DMS53 (cell line): ENCODE data around the gene TNFSF12.

Source experiments
- DNase-seq: peaks from one replicate; lab custom pipeline; 2025; lab: John Stamatoyannopoulos, UW

Gene TNFSF12, protein sequence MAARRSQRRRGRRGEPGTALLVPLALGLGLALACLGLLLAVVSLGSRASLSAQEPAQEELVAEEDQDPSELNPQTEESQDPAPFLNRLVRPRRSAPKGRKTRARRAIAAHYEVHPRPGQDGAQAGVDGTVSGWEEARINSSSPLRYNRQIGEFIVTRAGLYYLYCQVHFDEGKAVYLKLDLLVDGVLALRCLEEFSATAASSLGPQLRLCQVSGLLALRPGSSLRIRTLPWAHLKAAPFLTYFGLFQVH

GRCh38 chr17:7548585-7549400 is at the start of gene TNFSF12:
TSS of gene TNFSF12 (plus strand) at chr17:7549058. CDS start at chr17:7549154, 96 bp downstream.
- peak; percentile 68 for DNase-seq

DNA sequence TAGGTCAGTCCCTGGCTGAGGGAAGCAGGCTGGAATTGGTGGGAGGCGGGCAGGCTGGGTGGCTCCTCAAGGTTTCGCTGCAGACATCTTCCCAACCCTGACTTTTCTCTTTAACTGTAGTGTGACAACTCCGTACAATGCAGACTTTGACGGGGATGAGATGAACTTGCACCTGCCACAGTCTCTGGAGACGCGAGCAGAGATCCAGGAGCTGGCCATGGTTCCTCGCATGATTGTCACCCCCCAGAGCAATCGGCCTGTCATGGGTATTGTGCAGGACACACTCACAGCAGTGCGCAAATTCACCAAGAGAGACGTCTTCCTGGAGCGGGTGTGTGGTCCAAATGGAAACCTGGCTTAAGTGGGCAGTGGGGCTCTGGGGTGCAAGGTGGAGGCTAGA is 49.7 kb upstream of the TNFSF12 start:
- DNase-seq = no peak

DNA sequence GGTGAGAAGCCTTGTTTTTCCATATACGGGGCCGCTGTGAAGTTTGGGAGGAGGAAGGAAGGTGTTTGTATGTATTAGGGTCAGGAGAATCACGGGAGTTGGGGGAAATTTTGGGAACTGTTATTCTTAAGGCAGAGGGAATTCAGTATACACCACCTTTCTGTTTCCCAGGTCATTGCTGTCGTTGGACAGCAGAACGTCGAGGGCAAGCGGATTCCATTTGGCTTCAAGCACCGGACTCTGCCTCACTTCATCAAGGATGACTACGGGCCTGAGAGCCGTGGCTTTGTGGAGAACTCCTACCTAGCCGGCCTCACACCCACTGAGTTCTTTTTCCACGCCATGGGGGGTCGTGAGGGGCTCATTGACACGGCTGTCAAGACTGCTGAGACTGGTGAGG is 47.1 kb upstream of the TNFSF12 start:
- no peak for DNase-seq

GRCh38 chr17:7502171-7502847 is 46.5 kb upstream of the TNFSF12 start:
- no peak for DNase-seq

DNA sequence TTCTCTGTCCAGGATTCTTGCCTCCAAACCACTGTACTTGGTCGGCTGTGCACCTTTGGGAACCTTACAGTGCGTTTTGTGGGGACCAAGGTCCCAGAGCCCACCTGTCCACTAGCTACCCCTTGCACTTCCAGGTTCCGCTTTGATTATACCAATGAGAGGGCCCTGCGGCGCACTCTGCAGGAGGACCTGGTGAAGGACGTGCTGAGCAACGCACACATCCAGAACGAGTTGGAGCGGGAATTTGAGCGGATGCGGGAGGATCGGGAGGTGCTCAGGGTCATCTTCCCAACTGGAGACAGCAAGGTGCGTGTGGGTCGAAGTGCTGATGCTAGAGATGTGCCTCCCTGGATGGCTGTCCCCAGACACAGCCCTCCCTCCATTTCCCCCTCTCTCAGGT is 45.9 kb upstream of the TNFSF12 start:
- peak; percentile 47 for DNase-seq

- no peak for DNase-seq
These were observed 45.3 kb upstream of the TNFSF12 start for GRCh38 chr17:7503521-7503920.

GRCh38 chr17:7508145-7508544 is 40.7 kb upstream of the TNFSF12 start:
- DNase-seq = no peak

DNA sequence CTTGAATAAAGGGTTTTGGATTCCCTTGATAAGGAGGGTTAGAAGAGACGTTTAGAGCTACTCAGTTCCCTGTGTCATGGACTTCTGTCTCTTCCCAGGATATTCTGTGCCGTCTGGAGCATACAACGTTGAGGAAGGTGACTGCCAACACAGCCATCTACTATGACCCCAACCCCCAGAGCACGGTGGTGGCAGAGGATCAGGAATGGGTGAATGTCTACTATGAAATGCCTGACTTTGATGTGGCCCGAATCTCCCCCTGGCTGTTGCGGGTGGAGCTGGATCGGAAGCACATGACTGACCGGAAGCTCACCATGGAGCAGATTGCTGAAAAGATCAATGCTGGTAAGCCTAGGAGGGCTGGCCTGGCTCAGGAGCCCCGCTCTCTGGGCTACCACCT is 40.0 kb upstream of the TNFSF12 start:
- DNase-seq = no peak

DNA sequence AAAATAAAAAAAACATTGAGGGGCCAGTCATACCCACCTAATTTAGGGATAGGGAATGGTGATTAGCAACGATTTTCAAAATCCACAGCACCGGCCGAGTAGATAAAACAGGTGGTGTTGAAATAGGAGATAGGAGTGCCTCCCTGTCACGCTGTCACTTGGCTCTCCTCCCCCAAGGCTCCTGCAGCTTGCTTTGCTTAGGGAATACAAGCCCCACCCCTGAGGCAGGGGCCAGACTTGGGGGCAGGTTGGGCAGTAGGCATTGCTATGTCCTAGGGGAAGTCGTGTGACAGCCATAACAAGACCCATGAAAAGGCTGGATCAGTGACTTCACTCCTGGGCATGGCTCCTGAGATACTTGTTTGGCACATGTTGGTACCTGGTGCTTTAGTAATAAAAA is 38.9 kb upstream of the TNFSF12 start:
- no peak for DNase-seq

- no peak for DNase-seq
These were observed 37.8 kb upstream of the TNFSF12 start for GRCh38 chr17:7511108-7511507.

GRCh38 chr17:7512105-7512504 is 36.8 kb upstream of the TNFSF12 start:
- no peak for DNase-seq

DNA sequence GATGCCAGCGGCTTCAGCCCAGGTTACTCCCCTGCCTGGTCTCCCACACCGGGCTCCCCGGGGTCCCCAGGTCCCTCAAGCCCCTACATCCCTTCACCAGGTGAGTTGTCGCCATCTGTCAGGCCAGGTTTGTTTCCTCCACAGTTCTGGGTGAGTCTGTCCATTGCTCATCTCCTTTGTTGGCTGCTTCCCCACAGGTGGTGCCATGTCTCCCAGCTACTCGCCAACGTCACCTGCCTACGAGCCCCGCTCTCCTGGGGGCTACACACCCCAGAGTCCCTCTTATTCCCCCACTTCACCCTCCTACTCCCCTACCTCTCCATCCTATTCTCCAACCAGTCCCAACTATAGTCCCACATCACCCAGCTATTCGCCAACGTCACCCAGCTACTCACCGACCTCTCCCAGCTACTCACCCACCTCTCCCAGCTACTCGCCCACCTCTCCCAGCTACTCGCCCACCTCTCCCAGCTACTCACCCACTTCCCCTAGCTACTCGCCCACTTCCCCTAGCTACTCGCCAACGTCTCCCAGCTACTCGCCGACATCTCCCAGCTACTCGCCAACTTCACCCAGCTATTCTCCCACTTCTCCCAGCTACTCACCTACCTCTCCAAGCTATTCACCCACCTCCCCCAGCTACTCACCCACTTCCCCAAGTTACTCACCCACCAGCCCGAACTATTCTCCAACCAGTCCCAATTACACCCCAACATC is 35.9 kb upstream of the TNFSF12 start:
- no peak for DNase-seq

- no peak for DNase-seq
These were observed 34.9 kb upstream of the TNFSF12 start for GRCh38 chr17:7513850-7514419.

- no peak for DNase-seq
These were observed 32.8 kb upstream of the TNFSF12 start for GRCh38 chr17:7515911-7516610.

DNA sequence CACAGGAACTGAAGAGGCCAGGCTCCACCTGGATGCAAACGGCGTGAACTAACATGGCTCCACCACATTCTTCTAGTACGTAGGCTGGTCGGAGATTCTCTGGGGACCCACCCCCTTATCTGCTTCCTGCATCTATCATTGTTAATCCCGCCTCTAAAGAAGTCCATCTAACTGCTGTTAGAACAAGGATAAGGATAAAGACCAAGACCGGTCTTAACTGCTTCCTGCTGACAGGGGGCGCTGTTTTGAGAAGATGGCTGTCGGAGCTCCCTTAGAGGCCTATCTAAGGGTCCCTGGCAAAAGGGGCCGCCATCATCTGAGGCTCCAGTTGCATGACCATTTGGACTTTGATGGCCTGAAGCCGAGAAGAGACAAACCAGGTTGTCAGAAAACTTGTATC is 25.8 kb upstream of the TNFSF12 start:
- DNase-seq = peak; percentile 56

DNA sequence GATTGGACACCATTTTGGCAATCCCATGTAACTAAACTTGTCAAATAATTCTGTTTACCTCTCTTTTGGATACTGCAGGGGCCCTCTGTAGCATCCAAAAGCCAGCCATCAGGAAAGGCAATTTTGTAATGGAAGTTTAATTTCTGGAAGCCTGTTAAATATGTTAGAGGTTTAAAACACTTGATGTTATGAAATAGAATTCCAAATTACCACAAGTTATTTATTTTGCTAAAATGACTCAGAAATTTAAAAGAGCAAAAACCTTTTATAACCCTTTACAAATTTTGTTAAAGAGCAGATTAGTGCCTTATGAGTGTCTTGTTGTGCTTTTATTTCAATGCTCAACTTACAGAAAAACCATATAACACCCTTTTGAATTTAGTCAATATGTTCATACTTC is 20.0 kb upstream of the TNFSF12 start:
- DNase-seq = no peak

DNA sequence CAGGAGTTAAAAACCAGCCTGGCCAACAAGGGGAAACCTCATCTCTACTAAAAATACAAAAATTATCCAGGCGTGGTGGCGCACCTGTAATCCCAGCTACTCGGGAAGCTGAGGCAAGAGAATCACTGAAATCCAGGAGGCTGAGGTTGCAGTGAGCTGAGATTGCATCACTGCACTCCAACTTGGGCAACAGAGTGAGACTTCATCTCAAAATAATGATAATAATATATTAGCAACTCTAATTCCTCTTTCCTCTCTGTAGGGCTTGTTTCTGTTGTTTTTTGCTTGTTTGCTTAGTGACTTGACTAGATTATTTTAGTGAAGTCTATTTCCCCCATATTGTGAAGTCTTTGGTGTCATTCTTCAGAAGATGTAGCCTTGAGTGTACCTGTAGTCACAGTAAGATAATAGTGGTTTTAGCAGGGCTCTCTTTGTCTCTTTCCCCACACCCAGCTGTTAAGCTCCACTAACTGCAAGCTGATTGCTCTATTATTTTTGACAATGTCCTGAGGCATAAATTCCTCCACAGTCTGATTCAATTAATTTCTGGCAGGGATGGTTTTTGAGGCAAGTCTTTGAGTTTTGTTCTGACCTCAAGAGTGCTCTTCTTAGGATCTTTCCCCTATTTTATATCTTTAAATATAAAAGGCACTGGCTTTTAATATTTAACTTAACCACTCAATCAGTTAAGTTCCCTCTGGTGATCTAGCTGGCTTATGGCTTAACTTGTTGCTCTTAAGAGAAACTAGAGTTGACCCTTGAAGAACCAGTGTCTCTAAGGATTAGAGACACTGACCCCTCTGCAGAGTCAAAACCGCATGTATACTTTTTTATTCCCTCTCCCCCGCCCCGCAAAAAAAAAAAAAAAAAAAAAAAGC is 18.6 kb upstream of the TNFSF12 start:
- DNase-seq = no peak

DNA sequence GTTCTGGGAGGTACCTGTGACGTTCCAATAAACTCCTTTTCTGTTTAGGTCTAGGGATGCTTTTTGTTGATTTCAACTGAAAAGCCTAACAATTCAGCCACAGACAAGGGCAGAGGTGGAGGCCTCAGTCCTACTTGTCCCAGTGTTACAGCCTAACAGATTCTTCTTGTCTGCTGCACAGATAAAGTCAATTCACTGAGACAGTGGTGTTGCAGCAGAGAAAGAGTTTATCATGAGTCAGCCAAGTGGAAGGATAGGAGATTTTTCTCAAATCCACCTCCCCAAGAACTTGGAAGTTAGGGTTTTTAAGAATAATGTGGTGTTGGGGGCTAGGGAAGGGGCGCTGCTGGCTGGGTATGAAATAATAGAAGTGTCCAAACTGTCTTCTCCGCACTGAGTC is 10.8 kb upstream of the TNFSF12 start:
- no peak for DNase-seq

DNA sequence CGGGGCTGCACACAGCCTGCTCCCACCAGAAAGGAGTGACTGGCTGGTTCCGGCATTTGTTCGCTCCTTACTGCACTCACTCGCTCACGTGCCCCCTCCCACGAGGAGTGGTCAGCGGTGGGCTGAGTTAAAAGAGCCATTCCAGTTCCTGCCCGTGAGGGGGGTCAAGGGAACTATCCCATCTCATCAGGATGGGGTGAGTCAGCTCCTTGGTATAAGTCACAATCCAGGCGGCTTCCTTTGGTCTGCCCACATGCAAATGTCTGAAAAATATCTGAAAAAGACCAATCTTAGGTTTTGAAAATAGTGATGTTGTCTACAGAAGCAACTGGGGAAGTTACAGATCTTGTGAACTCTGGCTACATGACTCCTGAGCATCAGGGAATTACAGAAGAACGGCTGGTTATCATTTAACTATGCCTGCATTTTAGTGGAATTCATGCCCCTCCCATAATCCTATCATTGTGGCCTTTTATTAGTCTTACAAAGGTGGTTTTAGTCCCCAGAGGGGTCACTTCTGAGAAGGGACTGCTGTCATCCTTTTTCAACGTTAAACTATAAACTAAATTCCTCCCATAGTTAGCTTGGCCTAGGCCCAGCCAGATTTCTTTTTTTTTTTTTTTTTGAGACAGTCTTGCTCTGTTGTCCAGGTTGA is 9.8 kb upstream of the TNFSF12 start:
- DNase-seq = no peak

DNA sequence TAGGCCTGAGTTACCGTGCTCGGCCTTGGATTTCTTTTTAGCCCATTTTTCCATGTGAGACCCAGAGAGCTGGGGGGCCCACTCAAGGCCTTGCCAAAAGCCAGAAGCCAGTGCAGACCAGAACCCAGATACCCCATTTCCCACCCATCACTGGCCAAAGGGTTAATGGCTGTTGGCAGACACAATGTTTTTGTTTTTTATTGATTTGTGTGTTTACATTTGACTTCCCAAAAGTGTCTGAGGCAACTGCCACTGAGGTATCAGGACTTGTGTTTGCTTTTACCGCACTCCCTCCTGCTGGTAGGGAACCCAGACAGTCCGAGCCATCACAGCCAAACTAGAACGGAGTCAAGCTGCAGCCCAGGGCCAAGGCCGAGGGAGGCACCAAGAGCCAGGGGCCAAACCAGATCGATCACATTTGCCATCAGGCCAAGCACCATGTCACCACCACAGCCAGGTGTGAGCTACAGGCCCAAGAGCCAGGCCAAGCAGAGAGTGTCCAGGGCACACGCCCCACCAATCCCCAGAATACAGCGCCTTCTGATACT is 7.7 kb upstream of the TNFSF12 start:
- no peak for DNase-seq
